ENCODE measurements around the gene YKT6.
A peak's percentile ranks its signal among the peaks of the same experiment; 100 is the strongest.

YKT6 gene

GRCh38 chr7:44257618-44258422, 57.0 kb downstream of the YKT6 start:
- Histone ChIP-seq H3K4me1 (ENCODE audit: control insufficient read depth, insufficient read depth, low read length, poor library complexity, severe bottlenecking) (peaks cover 16% of the 10 kb centered on the region), H3K36me3 (ENCODE audit: control insufficient read depth, insufficient read depth, low read length) (no peaks in the 10 kb centered on the region), H3K4me3 (ENCODE audit: insufficient read depth, low read depth, low read length, poor library complexity, severe bottlenecking) (peak overlapping the region; percentile 5), H3K27me3 (replicated peaks; ENCODE audit: control insufficient read depth, insufficient read depth, low read length, poor library complexity, severe bottlenecking) (no peaks in the 10 kb centered on the region), H3K27ac (ENCODE audit: insufficient read depth, low read length, poor library complexity, severe bottlenecking) (peak overlapping the region; percentile 55), H3K9me3 (ENCODE audit: control insufficient read depth, low read length) (no peaks in the 10 kb centered on the region)
- peak in 2 of 3 donors; percentile 6 to 14 for DNase-seq

GRCh38 chr7:44258423-44258760, 57.6 kb downstream of the YKT6 start:
- Histone ChIP-seq H3K36me3 (ENCODE audit: control insufficient read depth, insufficient read depth, low read length) (no peaks in the 10 kb centered on the region), H3K27me3 (replicated peaks; ENCODE audit: control insufficient read depth, insufficient read depth, low read length, poor library complexity, severe bottlenecking) (no peaks in the 10 kb centered on the region), H3K9me3 (ENCODE audit: control insufficient read depth, low read length) (no peaks in the 10 kb centered on the region), H3K4me1 (ENCODE audit: control insufficient read depth, insufficient read depth, low read length, poor library complexity, severe bottlenecking) (peaks cover 16% of the 10 kb centered on the region), H3K4me3 (ENCODE audit: insufficient read depth, low read depth, low read length, poor library complexity, severe bottlenecking) (peak overlapping the region; percentile 5), H3K27ac (ENCODE audit: insufficient read depth, low read length, poor library complexity, severe bottlenecking) (peak overlapping the region; percentile 55)
- DNase-seq: no peak

GRCh38 chr7:44258865-44259546, 58.2 kb downstream of the YKT6 start:
- H3K4me3 ChIP-seq (ENCODE audit: insufficient read depth, low read depth, low read length, poor library complexity, severe bottlenecking): no peak overlapping the region
- H3K27me3 ChIP-seq (replicated peaks; ENCODE audit: control insufficient read depth, insufficient read depth, low read length, poor library complexity, severe bottlenecking): no peaks in the 10 kb centered on the region
- peaks cover 16% of the 10 kb centered on the region for H3K4me1 ChIP-seq (ENCODE audit: control insufficient read depth, insufficient read depth, low read length, poor library complexity, severe bottlenecking)
- no peaks in the 10 kb centered on the region for H3K9me3 ChIP-seq (ENCODE audit: control insufficient read depth, low read length)
- no peaks in the 10 kb centered on the region for H3K36me3 ChIP-seq (ENCODE audit: control insufficient read depth, insufficient read depth, low read length)
- no peak for DNase-seq
- no peak overlapping the region for H3K27ac ChIP-seq (ENCODE audit: insufficient read depth, low read length, poor library complexity, severe bottlenecking)

GRCh38 chr7:44259547-44260457, 59.0 kb downstream of the YKT6 start:
- no peak overlapping the region for H3K27ac ChIP-seq (ENCODE audit: insufficient read depth, low read length, poor library complexity, severe bottlenecking)
- H3K27me3 ChIP-seq (replicated peaks; ENCODE audit: control insufficient read depth, insufficient read depth, low read length, poor library complexity, severe bottlenecking): no peaks in the 10 kb centered on the region
- no peak overlapping the region for H3K4me3 ChIP-seq (ENCODE audit: insufficient read depth, low read depth, low read length, poor library complexity, severe bottlenecking)
- no peaks in the 10 kb centered on the region for H3K36me3 ChIP-seq (ENCODE audit: control insufficient read depth, insufficient read depth, low read length)
- peaks cover 16% of the 10 kb centered on the region for H3K4me1 ChIP-seq (ENCODE audit: control insufficient read depth, insufficient read depth, low read length, poor library complexity, severe bottlenecking)
- no peaks in the 10 kb centered on the region for H3K9me3 ChIP-seq (ENCODE audit: control insufficient read depth, low read length)
- no peak for DNase-seq

GRCh38 chr7:44261240-44261639, 60.5 kb downstream of the YKT6 start:
- H3K4me1 ChIP-seq (ENCODE audit: control insufficient read depth, insufficient read depth, low read length, poor library complexity, severe bottlenecking): peaks cover 16% of the 10 kb centered on the region
- H3K9me3 ChIP-seq (ENCODE audit: control insufficient read depth, low read length): no peaks in the 10 kb centered on the region
- no peaks in the 10 kb centered on the region for H3K36me3 ChIP-seq (ENCODE audit: control insufficient read depth, insufficient read depth, low read length)
- no peak for DNase-seq
- no peaks in the 10 kb centered on the region for H3K27me3 ChIP-seq (replicated peaks; ENCODE audit: control insufficient read depth, insufficient read depth, low read length, poor library complexity, severe bottlenecking)
- H3K4me3 ChIP-seq (ENCODE audit: insufficient read depth, low read depth, low read length, poor library complexity, severe bottlenecking): no peak overlapping the region
- no peak overlapping the region for H3K27ac ChIP-seq (ENCODE audit: insufficient read depth, low read length, poor library complexity, severe bottlenecking)

- DNase-seq: no peak
- Histone ChIP-seq H3K36me3 (ENCODE audit: control insufficient read depth, insufficient read depth, low read length) (no peaks in the 10 kb centered on the region), H3K9me3 (ENCODE audit: control insufficient read depth, low read length) (no peaks in the 10 kb centered on the region), H3K4me3 (ENCODE audit: insufficient read depth, low read depth, low read length, poor library complexity, severe bottlenecking) (no peak overlapping the region), H3K4me1 (ENCODE audit: control insufficient read depth, insufficient read depth, low read length, poor library complexity, severe bottlenecking) (peaks cover 16% of the 10 kb centered on the region), H3K27ac (ENCODE audit: insufficient read depth, low read length, poor library complexity, severe bottlenecking) (no peak overlapping the region), H3K27me3 (replicated peaks; ENCODE audit: control insufficient read depth, insufficient read depth, low read length, poor library complexity, severe bottlenecking) (no peaks in the 10 kb centered on the region)
Measured at GRCh38 chr7:44262031-44262430, 61.3 kb downstream of the YKT6 start.

GRCh38 chr7:44263326-44264082, 62.7 kb downstream of the YKT6 start:
- Histone ChIP-seq H3K27ac (ENCODE audit: insufficient read depth, low read length, poor library complexity, severe bottlenecking) (no peak overlapping the region), H3K9me3 (ENCODE audit: control insufficient read depth, low read length) (no peaks in the 10 kb centered on the region), H3K36me3 (ENCODE audit: control insufficient read depth, insufficient read depth, low read length) (no peaks in the 10 kb centered on the region), H3K27me3 (replicated peaks; ENCODE audit: control insufficient read depth, insufficient read depth, low read length, poor library complexity, severe bottlenecking) (no peaks in the 10 kb centered on the region), H3K4me3 (ENCODE audit: insufficient read depth, low read depth, low read length, poor library complexity, severe bottlenecking) (no peak overlapping the region), H3K4me1 (ENCODE audit: control insufficient read depth, insufficient read depth, low read length, poor library complexity, severe bottlenecking) (peaks cover 3% of the 10 kb centered on the region)
- no peak for DNase-seq
